H9 (cell line): ENCODE results near the gene TYRO3. TPM values are rescaled to one million over a fixed set of nuclear protein-coding genes. Genes with fewer than 3 reads are reported as not detected.

Experiments used
- DNase-seq: peaks from one replicate; pipeline ENCODE4 v3.0.0-alpha.2; 2017
- H2AFZ ChIP-seq: one replicate; pipeline ENCODE4 v1.6.1; 2013; ENCODE audit warnings: mild to moderate bottlenecking, low read length, control low read depth, moderate library complexity
- H2AK5ac ChIP-seq: 2 replicates; pipeline ENCODE4 v1.6.1; 2013; ENCODE audit warnings: low read length, control low read depth, mixed read lengths; ENCODE audit not compliant: insufficient read length
- H2BK120ac ChIP-seq: one replicate; pipeline ENCODE4 v1.6.1; 2013; ENCODE audit warnings: low read depth, mild to moderate bottlenecking, low read length, control low read depth, inconsistent platforms; ENCODE audit not compliant: poor library complexity, severe bottlenecking
- H2BK12ac ChIP-seq: 2 replicates; pipeline ENCODE4 v1.6.1; 2013; ENCODE audit warnings: low read length, control low read depth, mixed read lengths, low read depth; ENCODE audit not compliant: insufficient read length
- H2BK15ac ChIP-seq: 2 replicates; pipeline ENCODE4 v1.6.1; 2013; ENCODE audit warnings: low read depth, low read length, control low read depth
- H2BK20ac ChIP-seq: one replicate; pipeline ENCODE4 v1.6.1; 2013; ENCODE audit warnings: low read depth, mild to moderate bottlenecking, low read length, control low read depth, inconsistent platforms; ENCODE audit not compliant: poor library complexity, severe bottlenecking
- H2BK5ac ChIP-seq: 2 replicates; pipeline ENCODE4 v1.6.1; 2013; ENCODE audit warnings: low read length, control low read depth, mixed read lengths; ENCODE audit not compliant: insufficient read length
- H3K14ac ChIP-seq: 2 replicates; pipeline ENCODE4 v1.6.1; 2013; ENCODE audit warnings: low read length, control low read depth; ENCODE audit not compliant: insufficient read depth
- H3K18ac ChIP-seq: 2 replicates; pipeline ENCODE4 v1.6.1; 2013; ENCODE audit warnings: low read depth, mild to moderate bottlenecking, mixed read lengths, low read length, control low read depth; ENCODE audit not compliant: insufficient read length
- H3K23ac ChIP-seq: 2 replicates; pipeline ENCODE4 v1.6.1; 2013; ENCODE audit warnings: low read length, control low read depth, mixed read lengths, low read depth; ENCODE audit not compliant: insufficient read length
- H3K23me2 ChIP-seq: 2 replicates; pipeline ENCODE4 v1.6.1; 2013; ENCODE audit warnings: low read depth, mild to moderate bottlenecking, mixed read lengths, low read length, control low read depth; ENCODE audit not compliant: insufficient read length, poor library complexity, severe bottlenecking
- H3K27ac ChIP-seq: 2 replicates; pipeline ENCODE4 v1.5.1; 2013; ENCODE audit warnings: low read length, control low read depth, mixed read lengths, low read depth; ENCODE audit not compliant: insufficient read length
- H3K27me3 ChIP-seq: 2 replicates; pipeline ENCODE4 v1.6.1; 2013; ENCODE audit warnings: low read length, control low read depth, inconsistent platforms; ENCODE audit not compliant: insufficient read depth
- H3K4ac ChIP-seq: 2 replicates; pipeline ENCODE4 v1.6.1; 2013; ENCODE audit warnings: low read depth, mild to moderate bottlenecking, control low read depth, inconsistent platforms, low read length, moderate library complexity
- H3K4me1 ChIP-seq: 2 replicates; pipeline ENCODE4 v1.6.1; 2013; ENCODE audit warnings: low read length, control low read depth, inconsistent platforms; ENCODE audit not compliant: insufficient read depth
- H3K4me2 ChIP-seq: 2 replicates; pipeline ENCODE4 v1.6.1; 2013; ENCODE audit warnings: low read length, control low read depth, mixed read lengths; ENCODE audit not compliant: insufficient read length, insufficient read depth
- H3K56ac ChIP-seq: 2 replicates; pipeline ENCODE4 v1.6.1; 2013; ENCODE audit warnings: low read depth, mild to moderate bottlenecking, mixed read lengths, low read length, control low read depth; ENCODE audit not compliant: insufficient read length
- H3K79me1 ChIP-seq: 2 replicates; pipeline ENCODE4 v1.6.1; 2013; ENCODE audit warnings: low read depth, mild to moderate bottlenecking, moderate library complexity, low read length, control low read depth, inconsistent platforms; ENCODE audit not compliant: insufficient read depth, poor library complexity, severe bottlenecking
- H3K79me2 ChIP-seq: 2 replicates; pipeline ENCODE4 v1.6.1; 2013; ENCODE audit warnings: low read length, control low read depth, inconsistent platforms; ENCODE audit not compliant: insufficient read depth
- H3K9ac ChIP-seq: 2 replicates; pipeline ENCODE4 v1.6.1; 2013; ENCODE audit warnings: low read length, control low read depth, mixed read lengths; ENCODE audit not compliant: insufficient read length; ENCODE audit errors: extremely low read depth
- H3K9me3 ChIP-seq: one replicate; pipeline ENCODE4 v1.6.1; 2013; ENCODE audit warnings: low read depth, low read length, inconsistent platforms; ENCODE audit not compliant: control insufficient read depth
- H3T11ph ChIP-seq: one replicate; pipeline ENCODE4 v1.6.1; 2013; ENCODE audit warnings: mild to moderate bottlenecking, low read length, control low read depth, inconsistent platforms
- H4K20me1 ChIP-seq: one replicate; pipeline ENCODE4 v1.6.1; 2013; ENCODE audit not compliant: control insufficient read depth, insufficient read length, insufficient read depth
- H4K5ac ChIP-seq: 2 replicates; pipeline ENCODE4 v1.6.1; 2013; ENCODE audit warnings: low read depth, mild to moderate bottlenecking, mixed read lengths, low read length, control low read depth; ENCODE audit not compliant: insufficient read length
- H4K8ac ChIP-seq: replicated peaks from 2 replicates; pipeline ENCODE4 v1.6.1; 2013; ENCODE audit warnings: low read length, control low read depth, mixed read lengths, low read depth; ENCODE audit not compliant: insufficient read length
- H4K91ac ChIP-seq: 2 replicates; pipeline ENCODE4 v1.6.1; 2013; ENCODE audit warnings: low read depth, mild to moderate bottlenecking, moderate library complexity, mixed read lengths, low read length, control low read depth; ENCODE audit not compliant: insufficient read length
- H3K27ac Mint-ChIP-seq, 3 experiments: 2 replicates in 2 of 3; 3 replicates in 1 of 3; pipeline ENCODE4 v1.8.0; 2020 to 2021; ENCODE audit warnings: mixed read lengths in 3 of 3, mild to moderate bottlenecking in 1 of 3, moderate library complexity in 1 of 3
- H3K27me3 Mint-ChIP-seq: 2 replicates; pipeline ENCODE4 v1.8.0; 2021; ENCODE audit warnings: low read depth, mild to moderate bottlenecking, moderate library complexity, mixed read lengths
- H3K36me3 Mint-ChIP-seq, 3 experiments: 2 replicates in 2 of 3; 3 replicates in 1 of 3; pipeline ENCODE4 v1.8.0; 2020 to 2021; ENCODE audit warnings: low read depth in 3 of 3, mixed read lengths in 3 of 3; ENCODE audit not compliant: insufficient read depth in 1 of 3
- H3K4me1 Mint-ChIP-seq, 2 experiments: 2 replicates each; pipeline ENCODE4 v1.8.0; 2020; ENCODE audit warnings: mixed read lengths in 2 of 2
- H3K4me3 Mint-ChIP-seq, 2 experiments: 2 replicates in 1 of 2; 3 replicates in 1 of 2; pipeline ENCODE4 v1.8.0; 2020 to 2021; ENCODE audit warnings: mild to moderate bottlenecking in 2 of 2, mixed read lengths in 2 of 2, moderate library complexity in 1 of 2
- H3K9me3 Mint-ChIP-seq, 2 experiments: 2 replicates in 1 of 2; 3 replicates in 1 of 2; pipeline ENCODE4 v1.8.0; 2020; ENCODE audit warnings: mild to moderate bottlenecking in 2 of 2, mixed read lengths in 2 of 2, moderate library complexity in 1 of 2
- WGBS: extraction: QIAGEN DNeasy Blood & Tissue Kit; methylation state at CpG from one replicate; pipeline ENCODE4 v1.1.7; 2013; ENCODE audit warnings: missing lambda C conversion rate, low lambda C conversion rate, mixed read lengths; ENCODE audit not compliant: insufficient read length; ENCODE audit errors: extremely low coverage; 5-methylcytosine and 5-hydroxymethylcytosine counted together
- total RNA-seq: library from RNA; stranded (reverse); gene quantifications from 2 replicates; pipeline ENCODE4 v1.2.1, GENCODE V29; 2021
- TF ChIP-seq, protein P1 (sequence below): fragments of 200-600 bp; sonication (generic); conservative IDR thresholded peaks from 3 replicates; pipeline ENCODE4 v1.8.0; 2021; ENCODE audit warnings: antibody characterized with exemption, mild to moderate bottlenecking

The TYRO3 gene
- total RNA-seq, 1 experiment from 2014 or later = 124 TPM

DNA sequence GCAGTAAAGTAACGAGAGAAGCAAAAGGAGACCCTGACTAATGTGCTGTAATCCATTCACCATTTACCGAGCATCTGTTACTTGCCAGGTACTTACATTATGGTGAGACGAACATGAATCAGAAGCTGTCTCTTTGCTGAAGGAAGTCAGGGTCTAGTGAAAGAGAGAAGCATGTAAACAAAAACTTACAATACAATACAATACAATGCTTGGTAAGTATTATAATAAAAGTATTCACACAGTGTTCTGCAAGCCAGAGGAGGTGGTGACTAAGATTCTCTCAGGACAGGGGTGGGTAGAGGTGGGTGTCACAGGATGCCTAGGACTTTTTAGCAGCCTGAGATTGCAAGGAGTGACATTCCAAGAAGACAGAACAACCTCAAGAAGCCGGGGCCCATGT is 51.0 kb downstream of the TYRO3 start:
- Histone ChIP-seq H4K8ac (no peak overlapping the region), H3K4ac (no peak overlapping the region), H2AFZ (no peak overlapping the region)

More for the DNA sequence above, 51.0 kb downstream of the TYRO3 start:
- Mint-ChIP-seq H3K4me1 (peaks cover 0 to 3% of the 10 kb centered on the region in 2 experiments; a peak in 1 of 4 replicates), H3K9me3 (no peaks in the 10 kb centered on the region; a peak in 2 of 5 replicates), H3K4me3 (no peak overlapping the region), H3K27ac (peak overlapping the region in 1 of 3 experiments; percentile 88; a peak in 1 of 7 replicates), H3K36me3 (no peaks in the 10 kb centered on the region; a peak in 1 of 7 replicates), H3K27me3 (no peaks in the 10 kb centered on the region; the same call in none of the 2 replicates)
- Histone ChIP-seq H3K79me1 (no peaks in the 10 kb centered on the region), H3K4me1 (no peaks in the 10 kb centered on the region), H4K91ac (no peak overlapping the region), H3K9me3 (no peaks in the 10 kb centered on the region), H2BK20ac (no peak overlapping the region), H3K9ac (no peak overlapping the region), H3T11ph (no peak overlapping the region), H3K4me2 (no peak overlapping the region), H4K5ac (no peak overlapping the region), H2BK12ac (no peak overlapping the region), H3K27me3 (no peaks in the 10 kb centered on the region), H2BK5ac (no peak overlapping the region), H3K23me2 (no peaks in the 10 kb centered on the region), H3K56ac (no peak overlapping the region), H3K27ac (no peak overlapping the region), H3K18ac (no peak overlapping the region), H3K23ac (no peak overlapping the region), H3K79me2 (no peaks in the 10 kb centered on the region), H3K14ac (no peak overlapping the region), H2AK5ac (no peak overlapping the region), H2BK15ac (no peak overlapping the region), H4K20me1 (no peaks in the 10 kb centered on the region), H2BK120ac (no peak overlapping the region)
- DNase-seq = no peak
- TF ChIP-seq, protein P1, sequence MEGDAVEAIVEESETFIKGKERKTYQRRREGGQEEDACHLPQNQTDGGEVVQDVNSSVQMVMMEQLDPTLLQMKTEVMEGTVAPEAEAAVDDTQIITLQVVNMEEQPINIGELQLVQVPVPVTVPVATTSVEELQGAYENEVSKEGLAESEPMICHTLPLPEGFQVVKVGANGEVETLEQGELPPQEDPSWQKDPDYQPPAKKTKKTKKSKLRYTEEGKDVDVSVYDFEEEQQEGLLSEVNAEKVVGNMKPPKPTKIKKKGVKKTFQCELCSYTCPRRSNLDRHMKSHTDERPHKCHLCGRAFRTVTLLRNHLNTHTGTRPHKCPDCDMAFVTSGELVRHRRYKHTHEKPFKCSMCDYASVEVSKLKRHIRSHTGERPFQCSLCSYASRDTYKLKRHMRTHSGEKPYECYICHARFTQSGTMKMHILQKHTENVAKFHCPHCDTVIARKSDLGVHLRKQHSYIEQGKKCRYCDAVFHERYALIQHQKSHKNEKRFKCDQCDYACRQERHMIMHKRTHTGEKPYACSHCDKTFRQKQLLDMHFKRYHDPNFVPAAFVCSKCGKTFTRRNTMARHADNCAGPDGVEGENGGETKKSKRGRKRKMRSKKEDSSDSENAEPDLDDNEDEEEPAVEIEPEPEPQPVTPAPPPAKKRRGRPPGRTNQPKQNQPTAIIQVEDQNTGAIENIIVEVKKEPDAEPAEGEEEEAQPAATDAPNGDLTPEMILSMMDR = no peak
- WGBS = no CpG with 5 or more reads among the region's 4 CpGs
